Left kidney (tissue), 8 donors: ENCODE results near the gene TNMD. TPM values are rescaled to one million over a fixed set of nuclear protein-coding genes. Genes with fewer than 3 reads are reported as not detected.
"Not testable (repeated sequence)": the region's sequence is repeated elsewhere in the genome, so short reads cannot be mapped to it uniquely, and the experiment has no call there.

Experiments
- DNase-seq: peaks from one replicate; pipeline ENCODE4 v3.0.0-alpha.2; 2013
- long read RNA-seq, 8 donors: transcript quantifications; one replicate each; lab custom pipeline, GENCODE V29; 2026
- polyA plus RNA-seq: library from polyadenylated mRNA; unstranded; fragments of 120-200 nt; gene quantifications from one replicate; pipeline ENCODE4 v1.2.1, GENCODE V29; 2013; ENCODE audit not compliant: insufficient read length

The TNMD gene
- polyA plus RNA-seq, result 3.5 TPM
- long read RNA-seq, donor 1, partial matches to known transcripts, result 0 of 1 reads
- long read RNA-seq, donor 1, other reads (novel, unspliced or antisense), result 0 of 1 reads
- long read RNA-seq, donor 2, partial matches to known transcripts, result 70 of 175 reads
- long read RNA-seq, donor 2, other reads (novel, unspliced or antisense), result 104 of 175 reads
- long read RNA-seq, donor 3, partial matches to known transcripts, result 0 of 1 reads
- long read RNA-seq, donor 3, other reads (novel, unspliced or antisense), result 0 of 1 reads
- long read RNA-seq, donor 4, result 0 reads
- long read RNA-seq, donor 5, result 0 reads
- long read RNA-seq, donor 6, result 0 reads
- long read RNA-seq, donor 7, result 0 reads
- long read RNA-seq, donor 8, result 0 reads

GRCh38 chrX:100584611-100585010, at the start of gene TNMD:
Gene TNMD (plus strand): TSS chrX:100584936. CDS start chrX:100585019, 83 bp downstream.
- no peak for DNase-seq

GRCh38 chrX:100565534-100565933, 19.2 kb upstream of the TNMD start:
- DNase-seq, result not testable (repeated sequence)

GRCh38 chrX:100586747-100587146, 2.0 kb downstream of the TNMD start:
- no peak for DNase-seq

- peak; percentile 15 for DNase-seq
Measured at GRCh38 chrX:100587861-100588260, 3.1 kb downstream of the TNMD start.

- no peak for DNase-seq
Measured at GRCh38 chrX:100591256-100592051, 6.7 kb downstream of the TNMD start.

- no peak for DNase-seq
Measured at GRCh38 chrX:100593126-100593525, 8.4 kb downstream of the TNMD start.

- DNase-seq, result no peak
Measured at GRCh38 chrX:100593581-100593980, 8.8 kb downstream of the TNMD start.

GRCh38 chrX:100596601-100597000, 11.9 kb downstream of the TNMD start:
- DNase-seq, result no peak

- DNase-seq, result no peak
Measured at GRCh38 chrX:100599456-100599855, 14.7 kb downstream of the TNMD start.

- DNase-seq, result no peak
Measured at GRCh38 chrX:100600340-100600739, 15.6 kb downstream of the TNMD start.

GRCh38 chrX:100600758-100601157, 16.0 kb downstream of the TNMD start:
- no peak for DNase-seq

- no peak for DNase-seq
Measured at GRCh38 chrX:100606753-100607152, 22.0 kb downstream of the TNMD start.

GRCh38 chrX:100609591-100609990, 24.9 kb downstream of the TNMD start:
- DNase-seq, result no peak

- no peak for DNase-seq
Measured at GRCh38 chrX:100611951-100612350, 27.2 kb downstream of the TNMD start.

GRCh38 chrX:100615005-100615404, 30.3 kb downstream of the TNMD start:
- DNase-seq, result peak; percentile 46

GRCh38 chrX:100623001-100623400, 38.3 kb downstream of the TNMD start:
- no peak for DNase-seq

- DNase-seq, result no peak
Measured at GRCh38 chrX:100625985-100626491, 41.3 kb downstream of the TNMD start.

GRCh38 chrX:100635040-100635439, 50.3 kb downstream of the TNMD start:
- no peak for DNase-seq

GRCh38 chrX:100635989-100636320, 51.2 kb downstream of the TNMD start:
- no peak for DNase-seq

- peak; percentile 86 for DNase-seq
Measured at GRCh38 chrX:100636321-100636991, 51.7 kb downstream of the TNMD start, which contains the start of gene TSPAN6. Gene TSPAN6 (minus strand): TSS chrX:100636806. CDS start chrX:100636694, 112 bp downstream.

- DNase-seq, result no peak
Measured at GRCh38 chrX:100642290-100642689, 57.6 kb downstream of the TNMD start.

- DNase-seq, result no peak
Measured at GRCh38 chrX:100643212-100643611, 58.5 kb downstream of the TNMD start.
